IMR-90 (cell line): ENCODE data around the gene TEAD4. TPM values are rescaled to one million over a fixed set of nuclear protein-coding genes. Genes with fewer than 3 reads are reported as not detected.

ENCODE experiments used
- ATAC-seq: fragments of 200-7000 bp; cut with Tn5 transposase; 2 replicates; pipeline ENCODE4 v1.9.1; 2020; ENCODE audit warnings: low read depth, mild to moderate bottlenecking, moderate library complexity
- BruUV-seq: library from RNA; stranded (reverse); fragments of 400-500 nt; replicated peaks from 2 replicates; lab custom pipeline; 2021; lab: Mats Ljungman, UMichigan
- CTCF ChIA-PET: fragments of 300-600 bp; formaldehyde crosslinking; extraction: SDS; loops from one replicate; lab custom pipeline; 2021; ENCODE audit warnings: antibody characterized with exemption; lab: Yijun Ruan, JAX
- POLR2A ChIA-PET: fragments of 300-600 bp; sonication (Branson Sonifier 250); formaldehyde crosslinking; loops from one replicate; lab custom pipeline; 2022; ENCODE audit warnings: antibody characterized with exemption; ENCODE audit not compliant: unreplicated experiment; lab: Charles Lee
- DNase-seq: peaks from one replicate; pipeline ENCODE4 v3.0.0; 2013
- H2AFZ ChIP-seq: replicated peaks from 2 replicates; pipeline ENCODE3; 2013; ENCODE audit warnings: low read length, mild to moderate bottlenecking; ENCODE audit not compliant: poor library complexity
- H2AK5ac ChIP-seq: 2 replicates; pipeline ENCODE4 v1.6.1; 2013; ENCODE audit warnings: low read depth, low read length, inconsistent platforms
- H2AK9ac ChIP-seq: replicated peaks from 2 replicates; pipeline ENCODE3; 2013; ENCODE audit warnings: mild to moderate bottlenecking, low read depth, low read length, moderate library complexity; ENCODE audit not compliant: poor library complexity
- H2BK120ac ChIP-seq: 2 replicates; pipeline ENCODE4 v1.6.1; 2013; ENCODE audit warnings: low read depth, low read length, inconsistent platforms
- H2BK15ac ChIP-seq: 3 replicates; pipeline ENCODE4 v1.6.1; 2013; ENCODE audit warnings: low read depth, low read length, inconsistent platforms
- H2BK20ac ChIP-seq: 2 replicates; pipeline ENCODE4 v1.6.1; 2013; ENCODE audit warnings: low read depth, mild to moderate bottlenecking, inconsistent platforms, low read length, moderate library complexity
- H2BK5ac ChIP-seq: 2 replicates; pipeline ENCODE4 v1.6.1; 2013; ENCODE audit warnings: mild to moderate bottlenecking, low read depth, low read length, inconsistent platforms; ENCODE audit not compliant: poor library complexity, severe bottlenecking
- H3K14ac ChIP-seq: replicated peaks from 2 replicates; pipeline ENCODE4 v1.6.1; 2013; ENCODE audit warnings: low read depth, low read length, inconsistent platforms
- H3K18ac ChIP-seq: 2 replicates; pipeline ENCODE4 v1.6.1; 2013; ENCODE audit warnings: low read depth, low read length, control low read depth
- H3K23ac ChIP-seq: 2 replicates; pipeline ENCODE4 v1.6.1; 2013; ENCODE audit warnings: low read depth, low read length, inconsistent platforms
- H3K27ac ChIP-seq: 2 replicates; pipeline ENCODE4 v1.5.1; 2013; ENCODE audit warnings: mild to moderate bottlenecking, control low read depth, low read length; ENCODE audit not compliant: insufficient read depth
- H3K27me3 ChIP-seq: 2 replicates; pipeline ENCODE4 v1.6.1; 2013; ENCODE audit warnings: low read length; ENCODE audit not compliant: control insufficient read depth, insufficient read depth
- H3K36me3 ChIP-seq: 2 replicates; pipeline ENCODE4 v1.6.1; 2013; ENCODE audit warnings: low read length, mixed read lengths; ENCODE audit not compliant: control insufficient read depth, insufficient read depth
- H3K4ac ChIP-seq: 2 replicates; pipeline ENCODE4 v1.6.1; 2013; ENCODE audit warnings: low read depth, low read length, inconsistent platforms
- H3K4me1 ChIP-seq: 2 replicates; pipeline ENCODE4 v1.6.1; 2013; ENCODE audit warnings: low read length, mixed read lengths; ENCODE audit not compliant: control insufficient read depth, insufficient read depth
- H3K4me2 ChIP-seq: 2 replicates; pipeline ENCODE4 v1.6.1; 2013; ENCODE audit warnings: low read depth, mild to moderate bottlenecking, control low read depth, low read length, moderate library complexity
- H3K4me3 ChIP-seq: 2 replicates; pipeline ENCODE4 v1.5.1; 2013; ENCODE audit warnings: low read depth, mild to moderate bottlenecking, control low read depth, low read length, moderate library complexity; ENCODE audit not compliant: insufficient read depth
- H3K56ac ChIP-seq: 2 replicates; pipeline ENCODE4 v1.6.1; 2013; ENCODE audit warnings: low read length, inconsistent platforms; ENCODE audit not compliant: insufficient read depth; ENCODE audit errors: extremely low read depth
- H3K79me1 ChIP-seq, 2 experiments: 2 replicates each; pipeline ENCODE4 v1.6.1; 2013; ENCODE audit warnings: low read length in 2 of 2, inconsistent platforms in 1 of 2, low read depth in 1 of 2
- H3K9ac ChIP-seq: 2 replicates; pipeline ENCODE4 v1.6.1; 2013; ENCODE audit warnings: low read depth, low read length, control low read depth
- H3K9me1 ChIP-seq: 2 replicates; pipeline ENCODE4 v1.6.1; 2013; ENCODE audit warnings: low read length, inconsistent platforms; ENCODE audit not compliant: insufficient read depth
- H3K9me3 ChIP-seq: 2 replicates; pipeline ENCODE4 v1.6.1; 2013; ENCODE audit warnings: low read length; ENCODE audit not compliant: control insufficient read depth, insufficient read depth
- H4K20me1 ChIP-seq: 2 replicates; pipeline ENCODE4 v1.6.1; 2013; ENCODE audit warnings: low read length, inconsistent platforms; ENCODE audit not compliant: insufficient read depth
- H4K5ac ChIP-seq: 2 replicates; pipeline ENCODE4 v1.6.1; 2013; ENCODE audit warnings: mild to moderate bottlenecking, low read depth, low read length, control low read depth
- H4K8ac ChIP-seq, 2 experiments: 2 replicates each; pipeline ENCODE4 v1.6.1; 2013; ENCODE audit warnings: low read depth in 2 of 2, low read length in 2 of 2, control low read depth in 1 of 2, inconsistent platforms in 1 of 2
- H4K91ac ChIP-seq: 2 replicates; pipeline ENCODE4 v1.6.1; 2013; ENCODE audit warnings: low read depth, low read length, inconsistent platforms; ENCODE audit not compliant: insufficient read depth
- CEBPB ChIP-seq: IDR thresholded peaks from 2 replicates; pipeline ENCODE4 v1.6.1; 2012; ENCODE audit warnings: low read depth, low read length, improper control_type of control experiment
- CHD1 ChIP-seq: IDR thresholded peaks from 2 replicates; pipeline ENCODE4 v1.6.1; 2012; ENCODE audit warnings: low read depth, low read length, improper control_type of control experiment
- MAFK ChIP-seq: IDR thresholded peaks from 2 replicates; pipeline ENCODE4 v1.6.1; 2012; ENCODE audit warnings: low read depth, low read length, improper control_type of control experiment
- MXI1 ChIP-seq: IDR thresholded peaks from 2 replicates; pipeline ENCODE4 v1.6.1; 2012; ENCODE audit warnings: low read depth, mild to moderate bottlenecking, low read length, moderate library complexity, borderline replicate concordance
- NFE2L2 ChIP-seq: fragments of 150-350 bp; IDR thresholded peaks from 2 replicates; pipeline ENCODE4 v1.6.1; 2016; ENCODE audit warnings: low read depth, mild to moderate bottlenecking, low read length
- RAD21 ChIP-seq: IDR thresholded peaks from 2 replicates; pipeline ENCODE4 v1.6.1; 2012; ENCODE audit warnings: low read length, improper control_type of control experiment
- RFX5 ChIP-seq: IDR thresholded peaks from 2 replicates; pipeline ENCODE4 v1.8.0; 2012; ENCODE audit warnings: low read depth, mild to moderate bottlenecking, low read length, moderate library complexity
- SMC3 ChIP-seq: fragments of 150-350 bp; IDR thresholded peaks from 2 replicates; pipeline ENCODE4 v1.6.1; 2016; ENCODE audit warnings: low read depth, mild to moderate bottlenecking, antibody characterized with exemption, low read length, moderate library complexity
- USF2 ChIP-seq: fragments of 150-350 bp; IDR thresholded peaks from 2 replicates; pipeline ENCODE4 v1.6.1; 2017; ENCODE audit warnings: mild to moderate bottlenecking, antibody characterized with exemption, low read length, low read depth
- WGBS, 2 experiments: methylation state at CpG; one replicate each; pipeline versions ENCODE4 v1.1.5 to v1.1.7; 2013; ENCODE audit warnings: missing lambda C conversion rate in 2 of 2; ENCODE audit not compliant: insufficient read length in 1 of 2; ENCODE audit errors: extremely low coverage in 2 of 2; 5-methylcytosine and 5-hydroxymethylcytosine counted together
- dilution Hi-C: fragments of 300-500 bp; cut with HindIII; formaldehyde crosslinking; loops from one replicate; pipeline ENCODE4 v1.14.3; 2018; ENCODE audit warnings: low sequenced_read_pairs; ENCODE audit not compliant: unreplicated experiment
- in situ Hi-C: fragments of 300-500 bp; cut with MboI; formaldehyde crosslinking; loops from 3 replicates; pipeline ENCODE4 v1.14.3; 2019; ENCODE audit warnings: low sequenced_read_pairs, inconsistent platforms, mixed read lengths
- intact Hi-C: fragments of 100-400 bp; cut with micrococcal nuclease; formaldehyde crosslinking; loops from 2 replicates; pipeline ENCODE4 v1.10.0; 2022
- polyA plus RNA-seq, 3 experiments: library from polyadenylated mRNA; depleted of rRNA; stranded (reverse); fragments of >200 nt; gene quantifications; 2 replicates each; pipeline ENCODE4 v1.2.3, GENCODE V29; 2012; ENCODE audit warnings: low replicate concordance in 1 of 3
- total RNA-seq: library from RNA; depleted of rRNA; stranded (reverse); fragments of >200 nt; gene quantifications from 2 replicates; pipeline ENCODE4 v1.2.3, GENCODE V29; 2012
- TF ChIP-seq, protein P1 (sequence below): conservative IDR thresholded peaks from 2 replicates; pipeline ENCODE4 v1.5.1; 2012; ENCODE audit warnings: mild to moderate bottlenecking, low read depth, low read length, improper control_type of control experiment
- TF ChIP-seq, protein P2 (sequence below): fragments of 150-350 bp; IDR thresholded peaks from 2 replicates; pipeline ENCODE4 v1.6.1; 2016; ENCODE audit warnings: low read depth, mild to moderate bottlenecking, low read length, moderate library complexity, borderline replicate concordance

Gene TEAD4
- total and polyA plus RNA-seq, 2 of the 4 experiments (the other 2 are of a cell fraction) = 8.8 to 24.9 TPM

GRCh38 chr12:3040663-3041544 lies 81.7 kb downstream of the TEAD4 start:
- dilution Hi-C loops = no loop called here
- Histone ChIP-seq H3K27ac (no peak overlapping the region), H2AFZ (no peak overlapping the region), H3K9ac (no peak overlapping the region), H2AK5ac (no peak overlapping the region), H2BK20ac (no peak overlapping the region), H3K4me1 (no peaks in the 10 kb centered on the region), H3K79me1 (no peaks in the 10 kb centered on the region), H3K9me3 (no peaks in the 10 kb centered on the region), H3K56ac (no peak overlapping the region), H3K23ac (no peak overlapping the region), H3K18ac (no peak overlapping the region), H3K14ac (no peak overlapping the region), H3K4me2 (no peak overlapping the region), H2AK9ac (peak overlapping the region; percentile 65), H3K27me3 (no peaks in the 10 kb centered on the region), H2BK120ac (no peak overlapping the region), H4K8ac (no peak overlapping the region), H4K5ac (no peak overlapping the region), H2BK15ac (no peak overlapping the region), H3K4me3 (no peak overlapping the region), H3K4ac (no peak overlapping the region), H4K91ac (no peak overlapping the region), H3K36me3 (peaks cover 19% of the 10 kb centered on the region), H3K9me1 (no peaks in the 10 kb centered on the region; the same call in 1 of the 2 replicates), H2BK5ac (no peak overlapping the region), H4K20me1 (peaks cover 3% of the 10 kb centered on the region; the same call in 1 of the 2 replicates)
- ChIA-PET CTCF (no interaction called here), POLR2A (no interaction called here)
- no TSS peak for BruUV-seq
- ATAC-seq = peak; percentile 6; the same call in 1 of the 2 replicates
- in situ Hi-C loops = no loop called here
- intact Hi-C loops = loop anchor here (1.0 kb wide), 1 partner anchor 246 kb away; no protein-coding TSS in a partner anchor
- WGBS, 2 experiments = 92% methylated on average over 12 of the region's 29 CpGs; no CpG with 5 or more reads in 1 of the 2 experiments
- TF ChIP-seq, protein P1, sequence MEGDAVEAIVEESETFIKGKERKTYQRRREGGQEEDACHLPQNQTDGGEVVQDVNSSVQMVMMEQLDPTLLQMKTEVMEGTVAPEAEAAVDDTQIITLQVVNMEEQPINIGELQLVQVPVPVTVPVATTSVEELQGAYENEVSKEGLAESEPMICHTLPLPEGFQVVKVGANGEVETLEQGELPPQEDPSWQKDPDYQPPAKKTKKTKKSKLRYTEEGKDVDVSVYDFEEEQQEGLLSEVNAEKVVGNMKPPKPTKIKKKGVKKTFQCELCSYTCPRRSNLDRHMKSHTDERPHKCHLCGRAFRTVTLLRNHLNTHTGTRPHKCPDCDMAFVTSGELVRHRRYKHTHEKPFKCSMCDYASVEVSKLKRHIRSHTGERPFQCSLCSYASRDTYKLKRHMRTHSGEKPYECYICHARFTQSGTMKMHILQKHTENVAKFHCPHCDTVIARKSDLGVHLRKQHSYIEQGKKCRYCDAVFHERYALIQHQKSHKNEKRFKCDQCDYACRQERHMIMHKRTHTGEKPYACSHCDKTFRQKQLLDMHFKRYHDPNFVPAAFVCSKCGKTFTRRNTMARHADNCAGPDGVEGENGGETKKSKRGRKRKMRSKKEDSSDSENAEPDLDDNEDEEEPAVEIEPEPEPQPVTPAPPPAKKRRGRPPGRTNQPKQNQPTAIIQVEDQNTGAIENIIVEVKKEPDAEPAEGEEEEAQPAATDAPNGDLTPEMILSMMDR = no peak
- no peak for TF ChIP-seq RFX5
- TF ChIP-seq USF2 = no peak
- TF ChIP-seq, protein P2, sequence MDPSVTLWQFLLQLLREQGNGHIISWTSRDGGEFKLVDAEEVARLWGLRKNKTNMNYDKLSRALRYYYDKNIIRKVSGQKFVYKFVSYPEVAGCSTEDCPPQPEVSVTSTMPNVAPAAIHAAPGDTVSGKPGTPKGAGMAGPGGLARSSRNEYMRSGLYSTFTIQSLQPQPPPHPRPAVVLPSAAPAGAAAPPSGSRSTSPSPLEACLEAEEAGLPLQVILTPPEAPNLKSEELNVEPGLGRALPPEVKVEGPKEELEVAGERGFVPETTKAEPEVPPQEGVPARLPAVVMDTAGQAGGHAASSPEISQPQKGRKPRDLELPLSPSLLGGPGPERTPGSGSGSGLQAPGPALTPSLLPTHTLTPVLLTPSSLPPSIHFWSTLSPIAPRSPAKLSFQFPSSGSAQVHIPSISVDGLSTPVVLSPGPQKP = no peak
- no peak for TF ChIP-seq MAFK
- no peak for TF ChIP-seq CHD1
- TF ChIP-seq NFE2L2 = no peak
- TF ChIP-seq CEBPB = no peak
- TF ChIP-seq MXI1 = no peak
- no peak for TF ChIP-seq SMC3
- no peak for TF ChIP-seq RAD21
- no peak for DNase-seq
